Fibroblast of skin of right biceps (primary cell): ENCODE data around the gene SHROOM2.
"Not testable (repeated sequence)": the region's sequence is repeated elsewhere in the genome, so short reads cannot be mapped to it uniquely, and the experiment has no call there.

Source experiments
- DNase-seq: peaks from one replicate; pipeline ENCODE4 v3.0.0-alpha.2; 2013

The SHROOM2 gene

GRCh38 chrX:9832811-9833210 is 46.6 kb downstream of the SHROOM2 start:
- DNase-seq, result no peak

DNA sequence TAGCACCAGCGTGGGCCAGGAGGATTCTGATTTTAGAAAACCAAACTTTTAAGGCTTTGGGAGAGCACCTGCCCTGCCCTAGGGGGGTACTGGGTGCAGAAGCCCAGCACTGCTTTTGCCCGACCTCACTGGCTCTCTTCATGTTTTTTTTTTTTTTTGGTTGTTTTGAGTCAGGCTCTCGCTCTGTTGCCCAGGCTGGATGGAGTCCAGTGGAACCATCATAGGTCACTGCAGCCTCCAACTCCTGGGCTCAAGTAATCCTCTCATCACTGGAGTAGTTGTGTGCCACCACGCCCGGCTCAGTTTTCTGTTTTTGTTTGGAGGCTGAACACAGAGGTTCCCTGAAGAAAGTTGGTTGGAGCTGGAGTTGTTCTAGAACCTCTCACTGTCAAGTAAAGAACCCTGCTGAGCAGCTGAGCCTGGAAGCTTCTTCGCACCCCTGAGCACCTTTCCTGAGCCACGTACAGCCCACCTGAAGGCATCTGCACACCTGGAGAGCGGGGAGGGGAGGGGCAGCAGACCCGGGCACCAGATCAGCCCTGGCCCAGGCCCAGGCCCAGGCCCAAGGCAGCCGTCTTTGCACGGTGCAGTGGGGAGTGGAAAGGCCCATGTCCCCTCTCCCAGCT is 49.5 kb downstream of the SHROOM2 start:
- DNase-seq, result no peak

DNA sequence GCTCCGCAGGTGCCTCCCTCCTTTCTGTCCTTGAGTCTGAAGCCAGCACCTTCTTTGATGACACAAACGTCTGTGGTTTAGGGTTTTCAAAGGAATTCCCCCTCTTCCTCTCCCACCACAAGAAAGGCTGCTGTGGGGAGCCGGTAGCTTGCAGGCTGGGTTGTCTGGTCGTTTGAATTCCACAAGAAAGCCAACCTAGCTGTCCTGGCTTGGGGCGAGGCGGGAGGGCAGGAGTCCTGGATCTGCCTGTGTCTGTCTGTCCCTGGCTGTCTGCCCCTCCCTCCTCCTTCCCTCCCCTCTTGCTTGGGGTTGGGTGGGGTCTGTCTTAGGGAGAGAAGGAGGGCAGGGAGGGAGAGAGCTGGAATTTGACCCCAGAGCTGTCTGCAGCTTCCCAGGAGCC is 56.3 kb downstream of the SHROOM2 start:
- no peak for DNase-seq

DNA sequence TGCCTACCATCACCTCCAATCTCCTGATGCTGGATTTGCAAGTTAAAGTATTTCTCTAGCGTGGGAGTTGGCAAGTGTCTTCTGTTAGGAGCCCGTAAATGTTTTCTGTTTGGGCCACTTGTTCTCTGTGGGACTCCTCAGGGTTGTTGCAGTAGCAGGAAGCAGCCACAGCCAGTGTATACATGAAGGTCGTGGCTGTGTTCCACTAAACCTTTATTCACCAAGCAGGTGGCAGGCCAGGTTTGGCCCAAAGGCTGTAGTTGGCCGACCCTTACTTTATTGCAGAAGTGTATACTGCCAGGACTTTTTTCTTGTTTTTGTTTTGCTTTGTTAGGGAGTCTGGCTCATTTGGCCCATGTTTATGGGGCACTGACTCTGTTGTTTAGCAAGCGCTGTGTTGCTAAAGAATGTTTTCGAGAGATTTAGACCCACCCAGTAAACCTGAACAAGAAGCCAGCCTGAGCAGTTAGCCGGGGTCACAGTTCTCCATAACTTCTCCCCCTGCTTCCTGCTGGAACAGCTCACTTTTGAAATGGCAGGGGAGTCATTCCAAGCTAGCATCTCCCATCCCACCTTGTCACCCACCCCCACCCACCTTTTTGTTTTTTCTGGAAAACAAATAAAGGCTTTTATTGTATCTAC is 58.8 kb downstream of the SHROOM2 start:
- no peak for DNase-seq

DNA sequence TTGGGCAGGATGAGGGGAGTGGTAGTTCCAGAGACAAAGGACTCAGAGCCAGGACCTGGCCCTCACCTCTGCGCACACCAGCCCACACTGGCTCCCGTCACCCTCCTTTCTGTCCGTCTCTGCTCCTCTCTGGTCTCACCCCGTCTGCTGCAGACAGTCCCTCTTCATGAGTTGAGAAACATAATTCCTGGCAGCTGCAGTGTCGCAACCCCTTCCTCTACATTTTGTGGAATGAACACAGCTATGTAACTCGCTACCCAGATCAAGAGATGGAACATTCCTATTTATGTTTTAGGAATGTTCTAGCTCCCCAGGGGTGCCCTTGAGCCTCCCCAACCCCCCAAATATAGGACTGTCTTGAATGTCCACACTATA is 59.3 kb downstream of the SHROOM2 start:
- peak; percentile 73 for DNase-seq

GRCh38 chrX:9846631-9847030 is 60.4 kb downstream of the SHROOM2 start:
- DNase-seq, result no peak

DNA sequence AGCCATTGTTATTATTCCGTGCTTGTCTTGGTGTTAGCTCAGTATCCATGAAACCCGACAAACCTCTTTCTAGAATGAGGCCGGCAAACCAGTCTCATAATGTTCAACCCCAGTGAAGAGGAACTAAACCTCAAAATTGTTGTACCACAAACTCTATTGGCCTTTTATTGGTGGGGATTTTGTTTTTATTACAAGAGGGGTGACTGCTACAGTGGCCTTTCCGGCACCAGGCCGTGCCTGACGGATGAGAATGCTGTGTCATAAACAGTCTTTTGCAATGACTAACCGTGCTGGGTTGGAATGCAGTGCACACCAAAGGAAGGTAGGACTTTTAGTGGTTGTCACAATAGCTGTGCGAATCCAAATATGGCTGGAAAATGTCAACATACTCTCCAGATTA is 60.8 kb downstream of the SHROOM2 start:
- DNase-seq, result peak; percentile 73

GRCh38 chrX:9848718-9849479 is 62.7 kb downstream of the SHROOM2 start:
- DNase-seq, result no peak

GRCh38 chrX:9851890-9852289 is 65.7 kb downstream of the SHROOM2 start:
- DNase-seq, result no peak

GRCh38 chrX:9853307-9853706 is 67.1 kb downstream of the SHROOM2 start:
- DNase-seq, result no peak

DNA sequence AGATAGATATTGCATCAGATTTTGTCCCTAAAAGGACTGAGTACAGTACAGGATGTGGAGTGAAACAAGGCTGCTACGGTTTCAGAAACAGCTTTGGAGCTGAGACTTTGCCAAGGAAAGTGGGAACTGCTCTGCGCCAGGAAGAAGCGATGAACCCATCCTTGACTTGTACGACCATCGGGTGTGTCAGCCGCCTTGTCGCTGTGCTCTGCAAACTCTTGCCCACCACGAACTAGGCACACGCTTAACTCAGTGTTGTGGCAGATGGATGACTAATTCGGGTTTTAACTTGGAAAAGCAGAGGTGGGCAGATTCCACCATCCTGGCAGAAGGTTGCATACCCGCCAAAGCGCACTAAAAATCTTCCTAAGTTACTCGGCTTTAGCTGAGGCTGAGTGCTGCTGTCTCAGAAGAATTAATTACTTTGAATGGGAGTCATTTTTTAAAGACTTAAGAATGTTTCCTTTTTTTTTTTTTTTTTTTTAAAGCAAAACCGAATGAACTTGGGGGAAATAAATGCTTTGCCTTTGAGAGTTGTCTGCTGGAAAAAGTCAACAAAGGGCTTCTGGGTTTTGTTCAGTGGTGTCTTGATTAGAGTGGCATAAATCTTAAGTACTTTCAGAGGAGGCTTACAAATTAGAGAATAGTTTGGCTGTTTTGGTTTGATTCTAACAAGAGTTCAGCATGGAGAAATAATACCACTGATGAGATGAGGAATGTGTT is 69.5 kb downstream of the SHROOM2 start:
- DNase-seq, result no peak

DNA sequence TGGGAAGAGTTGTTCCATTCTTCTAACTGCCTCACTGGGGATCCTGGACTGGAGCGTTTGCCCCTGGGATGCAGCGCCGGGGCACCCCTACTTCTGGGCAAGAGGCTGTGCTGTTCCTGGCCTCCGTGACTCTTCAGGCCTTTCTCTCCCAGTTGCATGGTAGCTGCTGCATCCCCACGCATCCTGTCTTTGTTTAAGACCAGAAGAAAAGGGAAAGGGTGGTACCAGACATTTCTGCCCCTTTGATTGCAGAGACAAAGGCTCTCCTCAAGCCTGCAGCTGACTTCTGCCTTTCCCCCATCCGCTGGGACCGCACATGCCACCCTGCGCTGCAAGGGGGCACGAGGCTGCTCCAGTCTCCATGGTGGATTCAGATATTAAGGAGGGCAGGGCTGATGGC is 70.4 kb downstream of the SHROOM2 start:
- DNase-seq, result no peak

- DNase-seq, result no peak
These were observed 71.6 kb downstream of the SHROOM2 start for GRCh38 chrX:9857575-9858474.

GRCh38 chrX:9858684-9859083 is 72.5 kb downstream of the SHROOM2 start:
- not testable (repeated sequence) for DNase-seq

DNA sequence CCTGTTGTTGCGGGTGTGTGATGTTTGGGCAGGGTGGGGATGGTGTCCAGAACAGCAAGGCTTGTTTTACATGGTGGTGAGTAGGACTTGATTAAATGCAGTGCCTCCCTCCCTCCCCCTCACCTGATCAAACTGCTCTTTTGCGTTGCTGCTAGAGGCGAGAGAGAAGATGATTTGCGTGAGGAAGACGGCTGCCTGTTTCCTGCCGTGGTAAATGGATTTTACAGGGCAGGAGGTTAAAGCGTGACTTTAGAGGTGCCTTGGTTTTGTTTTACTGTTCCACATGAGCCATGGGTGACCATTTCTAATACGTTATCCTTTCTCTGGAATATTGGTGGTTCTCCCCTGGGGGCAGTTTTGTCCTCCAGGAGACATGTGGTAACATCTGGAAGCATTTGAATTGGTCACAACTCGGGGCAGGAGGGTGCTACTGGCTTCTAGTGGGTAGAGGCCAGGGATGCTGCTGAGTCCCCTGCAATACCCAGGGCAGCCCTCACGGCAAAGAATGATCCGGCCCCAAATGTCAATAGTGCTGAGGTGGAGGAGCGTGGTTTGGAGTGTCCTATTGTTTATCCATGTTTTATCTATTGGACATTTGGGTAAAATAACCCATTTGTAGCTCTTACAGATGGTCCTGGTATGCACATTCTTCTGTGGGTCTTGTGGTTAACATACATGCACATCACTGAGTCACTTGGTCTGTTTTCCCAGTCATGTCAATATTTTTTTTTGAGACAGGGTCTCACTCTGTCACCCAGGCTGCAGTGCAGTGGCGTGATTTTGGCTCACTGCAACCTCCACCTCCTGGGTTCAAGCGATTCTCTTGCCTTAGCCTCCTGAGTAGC is 73.7 kb downstream of the SHROOM2 start:
- peak; percentile 72 for DNase-seq

DNA sequence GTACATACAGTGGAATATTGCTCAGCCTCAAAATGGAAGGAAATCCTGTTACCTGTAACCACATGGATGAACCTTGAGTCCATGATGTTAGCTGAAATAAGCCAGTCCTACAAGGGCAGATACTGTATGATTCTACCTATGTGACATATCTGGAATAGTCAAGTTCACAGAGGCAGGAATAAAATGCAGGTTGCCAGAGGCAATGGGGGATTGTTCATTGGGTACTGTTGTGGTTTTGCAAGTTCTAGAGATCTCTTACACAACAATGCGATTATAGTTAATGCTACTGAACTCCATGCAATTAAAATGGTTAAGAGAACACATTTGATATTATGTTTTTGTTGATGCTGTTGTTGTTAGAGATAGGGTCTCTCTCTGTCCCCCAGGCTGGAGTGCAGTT is 74.6 kb downstream of the SHROOM2 start:
- no peak for DNase-seq

DNA sequence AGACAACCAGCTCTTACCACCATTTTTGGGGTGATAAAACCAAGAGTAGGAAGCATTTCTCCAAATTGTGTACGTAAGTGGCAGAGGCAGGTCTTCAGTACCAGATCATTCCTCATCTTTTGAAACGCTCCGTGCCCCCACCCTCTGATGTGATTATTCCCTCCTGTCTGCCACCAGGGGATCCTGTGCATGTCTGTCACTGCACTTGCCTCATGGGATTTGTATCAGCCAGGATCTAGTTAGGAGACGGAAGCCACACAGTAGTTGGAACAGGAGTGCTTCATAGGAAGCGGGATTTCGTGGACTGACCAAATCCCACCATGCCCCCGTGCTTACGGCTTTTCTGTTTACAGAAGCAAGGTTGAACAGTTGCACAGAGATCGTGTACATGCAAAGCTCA is 75.5 kb downstream of the SHROOM2 start:
- DNase-seq, result no peak

DNA sequence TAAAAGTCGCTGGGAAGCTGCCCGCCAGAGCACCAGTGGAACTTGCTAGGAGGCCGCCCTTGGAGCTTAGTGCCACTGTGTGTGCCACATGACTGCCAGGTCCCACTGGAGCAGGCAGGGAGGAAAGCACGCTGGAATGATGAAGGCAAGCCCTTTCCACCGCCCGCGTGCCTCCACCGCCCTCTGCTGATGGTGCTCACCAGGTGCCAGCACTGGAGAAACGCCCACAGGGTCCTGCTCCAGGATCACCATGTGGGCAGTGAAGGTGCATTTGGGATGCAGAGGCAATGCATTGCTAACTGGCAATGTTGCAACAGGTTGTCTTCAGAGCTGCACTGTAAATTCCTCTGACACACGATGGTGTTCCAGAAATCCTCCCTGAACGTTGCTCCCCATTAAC is 76.3 kb downstream of the SHROOM2 start:
- DNase-seq, result no peak

DNA sequence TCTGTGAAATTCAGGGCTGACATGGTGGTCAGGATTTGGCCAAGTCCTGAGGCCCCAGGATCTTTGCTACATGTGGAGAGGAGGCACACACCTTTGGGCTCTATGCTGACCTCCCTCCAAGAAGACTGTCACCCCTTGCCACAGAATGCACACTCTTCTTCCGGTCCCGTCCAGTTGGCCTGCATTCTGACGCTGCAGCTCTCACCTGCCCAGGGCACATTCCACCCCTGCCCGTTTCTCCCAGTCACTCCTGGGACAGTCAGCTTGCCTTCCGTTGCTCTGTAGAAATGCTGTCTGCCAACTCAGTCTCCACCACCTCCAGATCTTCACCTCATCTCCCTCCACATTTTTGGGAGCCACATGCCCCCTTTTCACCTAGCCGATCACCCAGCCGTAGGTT is 76.7 kb downstream of the SHROOM2 start:
- DNase-seq, result no peak

- DNase-seq, result no peak
These were observed 77.8 kb downstream of the SHROOM2 start for GRCh38 chrX:9864011-9864410.

GRCh38 chrX:9865804-9866472 is 79.7 kb downstream of the SHROOM2 start:
- DNase-seq, result peak; percentile 16
